ENCODE data around the gene ZIC4.

ZIC4 gene

GRCh38 chr3:147417551-147418295 lies 11.4 kb upstream of the ZIC4 start:
- no peak for DNase-seq

DNA sequence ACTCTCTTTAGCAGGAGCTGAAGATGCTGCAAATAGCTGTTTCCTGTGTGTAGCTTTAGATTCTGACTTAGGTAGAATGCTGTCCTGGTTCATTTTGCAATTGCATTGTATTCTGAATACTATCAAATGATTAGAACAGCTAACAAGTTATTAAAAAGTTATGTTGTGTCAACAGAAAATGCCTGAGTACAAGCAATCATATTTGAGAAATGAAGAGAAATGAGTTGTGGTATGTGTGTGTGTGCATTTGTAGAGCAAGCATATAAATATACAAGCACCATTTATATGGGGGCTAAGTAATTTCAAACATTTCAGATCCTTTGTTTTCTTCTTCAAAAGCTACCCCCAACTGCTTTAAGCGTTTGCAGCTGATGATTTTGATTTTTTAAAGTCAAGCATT lies 10.6 kb upstream of the ZIC4 start:
- DNase-seq: no peak

DNA sequence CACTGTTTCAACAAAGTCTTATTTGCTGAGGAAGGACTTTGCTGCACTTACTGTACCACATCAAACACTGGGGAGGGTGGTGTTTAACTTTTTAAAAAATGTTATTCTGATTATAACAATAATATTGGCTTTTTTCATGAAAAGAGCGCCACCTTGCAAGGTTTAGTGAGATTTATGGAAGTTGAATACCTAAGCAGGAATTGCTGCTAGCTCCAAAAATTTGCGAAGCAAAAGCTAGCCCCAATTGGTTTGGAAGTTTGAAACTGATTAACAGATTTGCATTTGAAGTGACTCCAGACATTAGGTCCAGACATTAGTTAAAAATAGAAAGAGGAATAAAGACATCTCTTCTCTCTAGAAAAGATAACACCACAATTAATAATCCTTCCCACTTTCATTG lies 9.5 kb upstream of the ZIC4 start:
- no peak for DNase-seq

DNA sequence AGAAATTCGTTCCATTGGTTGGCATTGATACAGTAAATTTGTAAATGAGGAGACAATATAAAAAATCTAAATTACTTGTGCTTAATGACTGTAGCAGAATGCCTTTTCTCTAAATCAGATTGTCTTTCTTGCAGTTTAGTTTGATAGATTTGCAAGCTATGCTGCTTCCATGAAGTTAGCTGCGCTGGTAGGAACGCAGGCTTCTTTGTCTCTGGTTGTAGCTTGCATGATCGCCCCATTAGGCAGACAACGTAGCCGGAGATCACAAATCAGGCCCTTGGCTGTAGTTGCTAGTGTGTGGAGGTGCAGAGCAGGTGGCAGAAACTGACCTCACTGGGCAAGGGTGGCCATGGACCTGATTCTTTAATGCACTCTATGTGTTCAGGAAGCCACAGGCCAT lies 8.9 kb upstream of the ZIC4 start:
- no peak for DNase-seq

DNA sequence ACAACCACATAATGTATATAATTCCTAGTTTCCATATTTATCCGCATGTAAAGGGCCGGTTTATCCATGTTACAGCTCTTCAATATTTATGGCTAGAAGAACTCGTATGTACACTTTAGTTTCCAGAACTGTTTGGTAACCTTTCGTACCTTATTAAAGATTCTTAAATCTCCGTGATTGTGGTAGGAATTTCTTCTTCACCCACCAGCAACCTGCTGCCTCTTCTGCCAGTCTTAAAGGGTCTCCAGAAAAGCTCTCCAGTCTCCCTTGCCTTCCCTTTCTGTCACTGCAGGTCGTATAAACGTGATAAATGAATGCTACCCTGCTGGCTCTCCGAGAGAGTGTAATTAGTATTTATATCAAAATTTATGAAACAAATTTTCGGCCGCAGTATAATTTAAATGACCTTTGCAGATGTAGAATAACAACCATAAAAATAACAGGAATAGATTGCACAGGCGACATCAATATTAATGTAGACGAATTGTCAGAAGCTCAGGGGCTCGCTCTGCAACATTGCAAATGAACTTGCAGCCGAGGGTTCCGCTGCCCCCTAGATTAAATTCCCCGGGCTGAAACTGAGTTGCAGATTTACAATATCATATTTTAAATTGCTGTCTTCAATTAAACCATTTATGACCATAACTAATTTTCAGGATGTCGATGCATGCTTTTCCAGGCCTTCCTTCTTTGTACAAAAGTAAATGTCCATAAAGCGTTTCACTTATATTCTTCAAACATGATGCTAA lies 8.2 kb upstream of the ZIC4 start:
- no peak for DNase-seq

- no peak for DNase-seq
Measured at GRCh38 chr3:147413686-147414389, 7.5 kb upstream of the ZIC4 start.

GRCh38 chr3:147412917-147413685 lies 6.8 kb upstream of the ZIC4 start:
- DNase-seq: no peak

GRCh38 chr3:147412261-147412916 lies 6.0 kb upstream of the ZIC4 start:
- no peak for DNase-seq

GRCh38 chr3:147411815-147412241 lies 5.5 kb upstream of the ZIC4 start:
- no peak for DNase-seq

- DNase-seq: no peak
Measured at GRCh38 chr3:147411238-147411814, 5.0 kb upstream of the ZIC4 start.

GRCh38 chr3:147410526-147411237 lies 4.3 kb upstream of the ZIC4 start:
- no peak for DNase-seq

DNA sequence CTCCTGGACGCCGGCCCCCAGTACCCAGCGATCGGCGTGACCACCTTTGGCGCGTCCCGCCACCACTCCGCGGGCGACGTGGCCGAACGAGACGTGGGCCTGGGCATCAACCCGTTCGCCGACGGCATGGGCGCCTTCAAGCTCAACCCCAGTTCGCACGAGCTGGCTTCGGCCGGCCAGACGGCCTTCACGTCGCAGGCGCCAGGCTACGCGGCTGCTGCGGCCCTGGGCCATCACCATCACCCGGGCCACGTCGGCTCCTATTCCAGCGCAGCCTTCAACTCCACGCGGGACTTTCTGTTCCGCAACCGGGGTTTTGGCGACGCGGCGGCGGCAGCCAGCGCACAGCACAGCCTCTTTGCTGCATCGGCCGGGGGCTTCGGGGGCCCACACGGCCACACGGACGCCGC lies 3.8 kb upstream of the ZIC4 start:
- DNase-seq: no peak

GRCh38 chr3:147409143-147410115 lies 3.1 kb upstream of the ZIC4 start, which contains the start of gene ZIC1:
ZIC1 (plus strand) TSS chr3:147409365; CDS start chr3:147410113, 748 bp downstream.
- DNase-seq: no peak

DNA sequence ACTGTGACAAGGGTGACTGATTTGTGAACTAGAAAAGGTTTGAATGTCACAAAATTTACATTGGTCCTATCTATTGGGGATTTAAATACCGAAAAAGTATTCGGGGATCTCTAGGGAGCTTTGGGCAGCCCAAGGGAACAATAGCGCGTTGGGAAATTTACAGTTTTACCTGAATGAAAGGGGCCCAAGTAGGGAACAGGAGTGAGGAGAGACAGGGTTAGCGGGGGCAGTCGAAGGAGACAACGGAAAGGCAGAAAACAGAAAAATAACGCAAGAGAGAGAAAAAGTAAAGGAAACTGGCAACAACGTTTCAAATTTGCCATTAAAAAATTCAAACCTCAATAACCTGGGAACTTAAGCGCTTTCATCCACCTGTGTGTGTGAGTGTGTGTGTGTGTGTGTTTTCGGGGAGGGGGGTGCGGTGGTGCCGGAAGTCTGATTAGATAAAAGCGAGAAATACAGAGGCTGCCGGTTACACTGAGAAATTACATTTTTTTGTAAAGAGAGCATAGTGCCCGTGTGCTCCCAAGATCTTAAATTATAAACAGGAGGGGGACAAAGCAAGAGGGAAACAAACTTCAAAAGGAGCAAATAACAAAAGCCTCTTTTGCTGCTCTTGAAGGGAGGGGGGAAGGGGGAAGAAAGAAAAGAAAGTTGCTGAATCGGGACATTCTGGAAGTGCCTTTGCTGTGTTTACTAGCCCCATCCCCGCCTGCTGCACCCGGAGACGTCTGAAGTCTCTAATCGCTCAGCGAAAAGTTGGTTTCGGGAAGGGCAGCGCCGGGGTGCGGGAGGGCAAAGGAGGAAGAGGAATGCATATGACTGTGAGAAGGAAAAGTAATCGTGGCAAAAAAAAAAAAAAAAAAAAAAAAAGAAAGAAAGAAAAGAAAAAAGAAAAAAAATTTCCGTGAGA lies 2.1 kb upstream of the ZIC4 start:
- DNase-seq: no peak

- DNase-seq: no peak
Measured at GRCh38 chr3:147407498-147408187, 1.3 kb upstream of the ZIC4 start.

DNA sequence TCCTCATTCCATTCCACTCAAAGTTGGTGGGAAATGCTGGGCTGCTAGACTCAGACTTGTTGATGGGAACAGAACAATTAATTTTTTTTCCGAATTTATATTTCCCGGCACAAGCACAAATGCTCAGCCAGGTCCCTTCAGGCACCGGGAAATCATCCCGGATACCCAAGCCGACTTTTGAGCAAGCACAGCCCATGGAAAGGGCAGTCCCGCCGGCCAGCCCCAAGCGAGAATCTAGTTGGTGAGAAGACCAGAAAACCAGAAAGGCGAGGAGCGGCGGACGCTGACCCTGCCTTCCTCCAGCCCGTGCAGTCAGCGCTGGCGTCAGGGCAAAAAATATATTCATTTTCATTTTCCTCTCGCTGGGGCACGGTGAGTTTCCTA lies 763 bp upstream of the ZIC4 start:
- DNase-seq: no peak

DNA sequence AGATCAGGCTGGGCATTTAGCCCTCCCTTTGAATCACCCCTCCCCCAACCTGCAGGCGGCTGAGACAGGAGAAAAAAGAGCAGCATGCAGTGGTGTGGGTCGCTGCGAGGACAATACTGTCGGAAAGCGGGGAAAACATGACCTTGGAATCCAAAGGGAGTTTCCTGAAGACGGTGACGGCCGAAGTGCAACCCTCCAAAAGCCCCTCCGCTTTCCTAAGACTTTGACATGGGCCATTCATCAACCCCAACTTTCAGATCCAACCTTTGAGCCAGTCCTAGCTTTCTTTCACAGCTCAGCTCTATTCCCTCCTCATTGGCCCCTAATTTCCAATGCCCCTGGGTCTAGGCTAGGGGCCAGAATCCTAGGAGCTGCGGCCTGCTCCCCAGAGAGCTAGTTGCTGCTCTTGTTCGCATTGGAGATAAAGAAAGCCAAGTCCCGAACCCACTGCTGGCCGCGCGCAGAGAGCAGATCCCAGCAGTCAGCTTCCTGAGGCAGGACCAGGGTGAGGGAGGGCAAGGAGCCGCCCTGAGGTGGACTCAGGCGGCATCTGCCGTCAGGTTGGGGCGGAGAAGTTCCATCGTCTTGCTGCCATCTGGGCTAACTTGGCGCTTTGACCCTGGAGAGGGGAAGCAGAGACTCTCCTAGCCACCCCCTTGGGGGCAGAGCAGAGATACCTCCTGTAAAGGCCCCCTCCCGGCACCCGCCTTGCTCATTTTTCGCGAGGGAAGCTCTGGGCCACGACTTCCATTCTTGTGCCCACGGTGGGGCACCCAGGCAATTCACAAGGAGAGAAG lies 914 bp downstream of the ZIC4 start:
- no peak for DNase-seq

Measured in NK-92 treated with Interleukin-12 subunit alpha and Interleukin-12 subunit beta, amount 100 ng/mL, for 24 hours (cell line).